Activated B cell treated with CpG ODN at 0.5 μM for 24 hours (primary cell): Measurements from ENCODE around the gene LRRC19. TPM values are rescaled to one million over a fixed set of nuclear protein-coding genes. Genes with fewer than 3 reads are reported as not detected.

ENCODE experiments used
- ATAC-seq: fragments of 200-7000 bp; cut with Tn5 transposase; one replicate; pipeline ENCODE4 v1.10.0; 2021; ENCODE audit warnings: low read depth, mild to moderate bottlenecking, moderate library complexity
- CTCF ChIA-PET: fragments of 350-600 bp; sonication (Branson Sonifier 250); formaldehyde crosslinking; loops from one replicate; lab custom pipeline; 2021; ENCODE audit warnings: antibody characterized with exemption; lab: Charles Lee
- POLR2A ChIA-PET: fragments of 350-600 bp; sonication (Branson Sonifier 250); formaldehyde crosslinking; loops from one replicate; lab custom pipeline; 2021; ENCODE audit warnings: antibody characterized with exemption; lab: Charles Lee
- DNase-seq: peaks from one replicate; pipeline ENCODE4 v3.0.0; 2022
- H3K27ac Mint-ChIP-seq: one replicate; pipeline ENCODE4 v1.8.0; 2020; ENCODE audit warnings: mixed read lengths
- H3K27me3 Mint-ChIP-seq: one replicate; pipeline ENCODE4 v1.8.0; 2021; ENCODE audit warnings: mixed read lengths
- H3K36me3 Mint-ChIP-seq: one replicate; pipeline ENCODE4 v1.8.0; 2021; ENCODE audit warnings: low read depth, mixed read lengths
- H3K4me1 Mint-ChIP-seq: one replicate; pipeline ENCODE4 v1.8.0; 2021; ENCODE audit warnings: mixed read lengths
- H3K4me3 Mint-ChIP-seq: one replicate; pipeline ENCODE4 v1.8.0; 2020; ENCODE audit warnings: mild to moderate bottlenecking, mixed read lengths
- H3K9me3 Mint-ChIP-seq: one replicate; pipeline ENCODE4 v1.8.0; 2020; ENCODE audit warnings: mixed read lengths
- CTCF ChIP-seq: fragments of 200-600 bp; IDR thresholded peaks from one replicate; pipeline ENCODE4 v1.8.0; 2022; ENCODE audit warnings: antibody characterized with exemption, mild to moderate bottlenecking
- intact Hi-C: fragments of 100-400 bp; cut with micrococcal nuclease; formaldehyde crosslinking; loops from one replicate; pipeline ENCODE4 v1.15.1; 2024
- total RNA-seq: library from RNA; stranded (reverse); gene quantifications from 2 replicates; pipeline ENCODE4 v1.2.3, GENCODE V29; 2022

The LRRC19 gene
- total RNA-seq, 1 donor from 2014 or later, result not detected

DNA sequence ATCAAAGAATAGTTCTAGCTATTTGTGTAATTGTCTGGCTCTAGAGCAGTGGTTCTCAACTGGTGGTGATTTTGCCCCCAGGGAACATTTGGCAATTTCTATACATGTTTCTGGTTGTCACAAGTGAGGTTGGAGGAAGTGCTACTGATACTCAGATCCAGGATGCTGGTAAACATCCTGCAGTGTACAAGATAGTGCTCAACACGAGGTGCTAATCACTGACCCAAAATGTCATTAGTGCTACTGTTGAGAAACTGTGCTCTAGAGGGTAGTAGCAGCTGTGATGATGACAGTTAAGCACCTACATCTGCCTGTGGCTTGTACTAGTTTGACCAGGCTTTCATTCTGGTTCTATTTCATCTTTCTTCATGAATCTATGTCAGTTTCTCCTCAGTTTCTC, 22.1 kb downstream of the LRRC19 start:
- intact Hi-C loops, result no loop called here
- H3K27ac Mint-ChIP-seq, result no peak overlapping the region
- no peaks in the 10 kb centered on the region for H3K4me1 Mint-ChIP-seq
- DNase-seq, result no peak
- no peak for TF ChIP-seq CTCF
- H3K36me3 Mint-ChIP-seq, result peaks cover 37% of the 10 kb centered on the region
- ATAC-seq, result no peak
- no peaks in the 10 kb centered on the region for H3K27me3 Mint-ChIP-seq
- no peak overlapping the region for H3K4me3 Mint-ChIP-seq
- POLR2A ChIA-PET, result no interaction called here
- CTCF ChIA-PET, result no interaction called here
- H3K9me3 Mint-ChIP-seq, result no peaks in the 10 kb centered on the region

DNA sequence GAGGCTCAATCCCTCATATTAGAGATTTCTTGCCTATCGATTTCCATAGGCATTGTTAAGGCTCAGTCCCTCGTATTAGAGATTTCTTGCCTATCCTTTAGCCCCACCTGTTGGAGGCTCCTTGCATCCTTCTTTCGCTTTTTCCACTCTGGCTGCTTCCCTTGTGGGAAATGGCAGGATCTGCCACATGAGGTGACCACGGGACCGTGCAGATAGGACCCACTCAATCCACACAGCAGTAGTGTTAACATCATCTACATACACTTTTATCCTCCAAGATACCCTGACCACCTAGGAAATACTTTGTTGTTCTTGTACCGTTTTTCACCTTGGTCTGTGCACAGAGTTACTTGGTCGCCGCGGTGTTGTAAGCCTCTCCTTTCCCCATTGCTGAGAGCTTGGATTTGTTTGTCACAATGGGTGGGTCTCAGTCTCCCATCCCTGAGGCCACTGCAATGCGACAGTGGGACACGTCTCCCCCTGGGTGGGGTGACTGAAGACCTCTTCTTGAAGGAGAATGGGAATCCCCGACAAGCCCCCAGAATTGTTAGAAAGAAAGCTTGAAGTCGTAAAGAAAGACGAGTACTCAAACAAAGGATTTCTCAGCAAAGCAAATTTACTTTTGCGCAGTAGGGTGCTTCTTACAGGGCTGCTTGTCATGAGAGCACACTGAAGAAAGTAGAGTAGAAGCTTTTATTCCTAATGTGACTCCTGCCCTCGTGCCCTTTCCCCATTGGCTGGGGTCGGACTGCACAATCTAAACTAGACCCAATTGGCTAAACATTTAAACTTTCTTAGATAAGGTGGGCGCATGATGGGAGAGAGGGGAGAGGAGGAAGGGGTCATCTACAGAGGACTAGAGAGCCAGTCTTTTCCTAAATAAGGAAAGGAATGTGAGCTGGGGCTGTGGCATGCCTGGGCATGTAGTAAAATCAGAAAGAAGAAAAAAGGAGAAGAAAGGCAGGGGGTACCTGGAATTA, 29.5 kb downstream of the LRRC19 start:
- POLR2A ChIA-PET, result no interaction called here
- no peaks in the 10 kb centered on the region for H3K9me3 Mint-ChIP-seq
- intact Hi-C loops, result no loop called here

GRCh38 chr9:26974927-26975326, 30.5 kb downstream of the LRRC19 start:
- Mint-ChIP-seq H3K27ac (no peak overlapping the region), H3K4me1 (no peaks in the 10 kb centered on the region), H3K27me3 (no peaks in the 10 kb centered on the region), H3K36me3 (peaks cover 10% of the 10 kb centered on the region), H3K9me3 (peaks cover under 1% of the 10 kb centered on the region), H3K4me3 (no peak overlapping the region)
- DNase-seq, result no peak
- ChIA-PET CTCF (no interaction called here), POLR2A (no interaction called here)
- intact Hi-C loops, result no loop called here
- no peak for ATAC-seq
- TF ChIP-seq CTCF, result no peak

More for the DNA sequence above, 29.5 kb downstream of the LRRC19 start:
- DNase-seq (no peak), ATAC-seq (no peak)
- TF ChIP-seq CTCF, result no peak
- CTCF ChIA-PET, result interaction anchor here (1.0 kb wide), 1 partner anchor 229 kb away, joined by 3 read pairs; no protein-coding TSS in a partner anchor
- no peak overlapping the region for H3K27ac Mint-ChIP-seq
- H3K36me3 Mint-ChIP-seq, result peaks cover 18% of the 10 kb centered on the region
- no peaks in the 10 kb centered on the region for H3K27me3 Mint-ChIP-seq
- no peaks in the 10 kb centered on the region for H3K4me1 Mint-ChIP-seq
- H3K4me3 Mint-ChIP-seq, result no peak overlapping the region

DNA sequence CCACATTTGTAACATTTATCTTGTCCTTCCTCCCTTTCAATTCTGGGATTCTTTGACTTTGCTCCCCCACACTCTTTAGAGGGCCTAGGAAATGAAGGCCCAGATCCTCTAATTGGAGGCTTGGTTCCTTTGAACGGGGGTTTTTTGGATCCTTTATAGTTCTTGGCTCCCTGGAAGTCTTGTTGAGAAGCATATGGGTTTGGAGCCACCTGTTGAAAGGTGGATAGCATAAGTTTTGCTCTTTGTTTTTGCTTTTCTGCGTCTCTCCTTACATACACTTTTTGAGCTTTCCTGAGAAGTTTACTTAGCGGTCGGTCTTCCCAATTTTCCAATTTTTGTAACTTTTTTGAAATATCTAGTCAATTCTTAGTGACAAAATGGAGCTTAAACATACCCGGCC, 31.5 kb downstream of the LRRC19 start:
- ChIA-PET CTCF (no interaction called here), POLR2A (interaction anchor here (1.2 kb wide), 1 partner anchor 27 kb away, joined by 3 read pairs; the partner anchor contains the start of gene PLAA)
- TF ChIP-seq CTCF, result no peak
- H3K36me3 Mint-ChIP-seq, result peaks cover 14% of the 10 kb centered on the region
- H3K9me3 Mint-ChIP-seq, result peaks cover 5% of the 10 kb centered on the region
- no peak for ATAC-seq
- DNase-seq, result no peak
- H3K27me3 Mint-ChIP-seq, result no peaks in the 10 kb centered on the region
- no peaks in the 10 kb centered on the region for H3K4me1 Mint-ChIP-seq
- intact Hi-C loops, result no loop called here
- no peak overlapping the region for H3K27ac Mint-ChIP-seq
- no peak overlapping the region for H3K4me3 Mint-ChIP-seq

DNA sequence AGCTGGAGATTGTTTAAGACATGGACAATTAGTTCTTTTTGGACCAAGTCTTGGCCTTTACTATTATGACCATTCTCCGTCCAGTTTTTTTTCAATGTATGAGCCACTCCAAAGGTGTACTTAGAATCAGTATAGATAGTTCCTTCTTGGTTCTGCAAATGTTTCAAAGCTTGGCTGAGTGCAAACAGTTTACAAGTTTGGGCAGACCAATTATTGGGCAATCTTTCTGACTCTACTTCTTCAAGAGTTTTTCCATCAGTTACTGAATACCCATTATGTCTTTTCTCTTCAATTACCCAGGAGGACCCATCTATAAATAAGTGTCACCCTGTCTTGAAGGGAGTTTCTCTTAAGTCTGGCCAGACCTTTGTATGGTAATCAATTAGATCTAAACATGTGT, 33.8 kb downstream of the LRRC19 start:
- H3K4me3 Mint-ChIP-seq, result no peak overlapping the region
- ChIA-PET CTCF (no interaction called here), POLR2A (no interaction called here)
- intact Hi-C loops, result no loop called here
- TF ChIP-seq CTCF, result no peak
- DNase-seq (no peak), ATAC-seq (no peak)
- no peak overlapping the region for H3K27ac Mint-ChIP-seq
- peaks cover 5% of the 10 kb centered on the region for H3K9me3 Mint-ChIP-seq
- no peaks in the 10 kb centered on the region for H3K4me1 Mint-ChIP-seq
- H3K27me3 Mint-ChIP-seq, result no peaks in the 10 kb centered on the region
- H3K36me3 Mint-ChIP-seq, result peaks cover 11% of the 10 kb centered on the region
